Activated CD4-positive, alpha-beta T cell treated with anti-CD3 and anti-CD28 coated beads, Interleukin-10, Interleukin-2, amounts not matched to agents 100 ng/mL and 50 ng/mL, durations not matched to agents 16 hours and 8 hours (primary cell): ENCODE measurements around the gene UBL3.

Experiments
- DNase-seq: peaks from one replicate; pipeline ENCODE4 v3.0.0-alpha.2; 2020

UBL3 gene

GRCh38 chr13:29805994-29806979 is 44.1 kb downstream of the UBL3 start:
- peak; percentile 60 for DNase-seq

- no peak for DNase-seq
These were observed 47.2 kb downstream of the UBL3 start for GRCh38 chr13:29803221-29803620.

- DNase-seq = no peak
These were observed 47.8 kb downstream of the UBL3 start for GRCh38 chr13:29802621-29803020.

GRCh38 chr13:29801737-29802305 is 48.6 kb downstream of the UBL3 start:
- no peak for DNase-seq

GRCh38 chr13:29801102-29801501 is 49.3 kb downstream of the UBL3 start:
- DNase-seq = no peak

GRCh38 chr13:29800687-29801086 is 49.7 kb downstream of the UBL3 start:
- DNase-seq = no peak

GRCh38 chr13:29799041-29799440 is 51.4 kb downstream of the UBL3 start:
- no peak for DNase-seq

- no peak for DNase-seq
These were observed 58.2 kb downstream of the UBL3 start for GRCh38 chr13:29791997-29792780.

GRCh38 chr13:29791508-29791907 is 58.9 kb downstream of the UBL3 start:
- peak; percentile 49 for DNase-seq

GRCh38 chr13:29786698-29787097 is 63.7 kb downstream of the UBL3 start:
- no peak for DNase-seq

GRCh38 chr13:29785978-29786377 is 64.4 kb downstream of the UBL3 start:
- no peak for DNase-seq

GRCh38 chr13:29782798-29783197 is 67.6 kb downstream of the UBL3 start:
- DNase-seq = peak; percentile 67

GRCh38 chr13:29774830-29775229 is 75.6 kb downstream of the UBL3 start:
- no peak for DNase-seq

- DNase-seq = peak; percentile 39
These were observed 79.2 kb downstream of the UBL3 start for GRCh38 chr13:29771247-29771646.

GRCh38 chr13:29767006-29767405 is 83.4 kb downstream of the UBL3 start:
- no peak for DNase-seq

GRCh38 chr13:29763436-29764180 is 86.8 kb downstream of the UBL3 start:
- no peak for DNase-seq

GRCh38 chr13:29761815-29762214 is 88.6 kb downstream of the UBL3 start:
- no peak for DNase-seq

- DNase-seq = no peak
These were observed 89.3 kb downstream of the UBL3 start for GRCh38 chr13:29761160-29761559.

- DNase-seq = no peak
These were observed 89.9 kb downstream of the UBL3 start for GRCh38 chr13:29760544-29760943.

- DNase-seq = peak; percentile 68
These were observed 91.8 kb downstream of the UBL3 start for GRCh38 chr13:29758531-29759114.

GRCh38 chr13:29756506-29756905 is 93.9 kb downstream of the UBL3 start:
- DNase-seq = no peak

- peak; percentile 36 for DNase-seq
These were observed 96.0 kb downstream of the UBL3 start for GRCh38 chr13:29754473-29754806.
